ENCODE measurements around the gene EDN3. TPM values are rescaled to one million over a fixed set of nuclear protein-coding genes. Genes with fewer than 3 reads are reported as not detected.

Gene EDN3
- total RNA-seq, 1 experiment from 2014 or later = not detected

- Histone ChIP-seq H3K9me3 (ENCODE audit: insufficient read depth, low read depth) (no peaks in the 10 kb centered on the region), H3K4me3 (no peak overlapping the region), H2AFZ (no peak overlapping the region), H3K27ac (no peak overlapping the region), H3F3A (ENCODE audit: insufficient read depth, low read depth) (no peaks in the 10 kb centered on the region), H3K27me3 (ENCODE audit: insufficient read depth, low read depth) (peaks cover 87% of the 10 kb centered on the region), H3K36me3 (ENCODE audit: low read depth) (no peaks in the 10 kb centered on the region), H4K20me1 (ENCODE audit: insufficient read depth) (no peaks in the 10 kb centered on the region), H3K79me2 (ENCODE audit: low read depth) (no peaks in the 10 kb centered on the region), H3K9me2 (ENCODE audit: insufficient read depth) (no peaks in the 10 kb centered on the region), H3K4me1 (replicated peaks; ENCODE audit: insufficient read depth) (no peaks in the 10 kb centered on the region), H3K4me2 (no peak overlapping the region)
- no peak for TF ChIP-seq EZH2 (IDR thresholded peaks at IDR 0.05; ENCODE audit: low read depth)
- no peak for TF ChIP-seq CTCF (conservative IDR thresholded peaks at IDR 0.05)
- no TSS peak for BruUV-seq (replicated peaks)
- DNase-seq = no peak
- intact Hi-C loops (cut with micrococcal nuclease; ENCODE audit: unreplicated experiment) = no loop called here
- POLR2A ChIA-PET (ENCODE audit: unreplicated experiment) = no interaction called here
- CTCF ChIA-PET = no interaction called here
These were observed 10.4 kb upstream of the EDN3 start for GRCh38 chr20:59289994-59290393.

- DNase-seq = no peak
- Histone ChIP-seq H3K27me3 (ENCODE audit: insufficient read depth, low read depth) (peaks cover 92% of the 10 kb centered on the region), H3K9me2 (ENCODE audit: insufficient read depth) (no peaks in the 10 kb centered on the region), H3F3A (ENCODE audit: insufficient read depth, low read depth) (no peaks in the 10 kb centered on the region), H3K4me2 (no peak overlapping the region), H3K36me3 (ENCODE audit: low read depth) (no peaks in the 10 kb centered on the region), H4K20me1 (ENCODE audit: insufficient read depth) (no peaks in the 10 kb centered on the region), H2AFZ (no peak overlapping the region), H3K4me1 (replicated peaks; ENCODE audit: insufficient read depth) (no peaks in the 10 kb centered on the region), H3K4me3 (no peak overlapping the region), H3K9me3 (ENCODE audit: insufficient read depth, low read depth) (no peaks in the 10 kb centered on the region), H3K79me2 (ENCODE audit: low read depth) (no peaks in the 10 kb centered on the region), H3K27ac (no peak overlapping the region)
- intact Hi-C loops (cut with micrococcal nuclease; ENCODE audit: unreplicated experiment) = no loop called here
- ChIA-PET POLR2A (ENCODE audit: unreplicated experiment) (no interaction called here), CTCF (no interaction called here)
- no peak for TF ChIP-seq CTCF (conservative IDR thresholded peaks at IDR 0.05)
- TF ChIP-seq EZH2 (IDR thresholded peaks at IDR 0.05; ENCODE audit: low read depth) = no peak
- BruUV-seq (replicated peaks) = no TSS peak
These were observed 8.5 kb upstream of the EDN3 start for GRCh38 chr20:59291740-59292383.

GRCh38 chr20:59295531-59295930 lies 4.9 kb upstream of the EDN3 start:
- Histone ChIP-seq H3K27me3 (ENCODE audit: insufficient read depth, low read depth) (peaks cover 93% of the 10 kb centered on the region), H2AFZ (no peak overlapping the region), H3K4me2 (no peak overlapping the region), H3K79me2 (ENCODE audit: low read depth) (no peaks in the 10 kb centered on the region), H4K20me1 (ENCODE audit: insufficient read depth) (no peaks in the 10 kb centered on the region), H3K9me2 (ENCODE audit: insufficient read depth) (no peaks in the 10 kb centered on the region), H3F3A (ENCODE audit: insufficient read depth, low read depth) (no peaks in the 10 kb centered on the region), H3K27ac (no peak overlapping the region), H3K36me3 (ENCODE audit: low read depth) (no peaks in the 10 kb centered on the region), H3K9me3 (ENCODE audit: insufficient read depth, low read depth) (no peaks in the 10 kb centered on the region), H3K4me3 (no peak overlapping the region), H3K4me1 (replicated peaks; ENCODE audit: insufficient read depth) (no peaks in the 10 kb centered on the region)
- intact Hi-C loops (cut with micrococcal nuclease; ENCODE audit: unreplicated experiment) = no loop called here
- no TSS peak for BruUV-seq (replicated peaks)
- POLR2A ChIA-PET (ENCODE audit: unreplicated experiment) = no interaction called here
- CTCF ChIA-PET = no interaction called here
- no peak for TF ChIP-seq EZH2 (IDR thresholded peaks at IDR 0.05; ENCODE audit: low read depth)
- no peak for TF ChIP-seq CTCF (conservative IDR thresholded peaks at IDR 0.05)
- DNase-seq = no peak

All from PC-9 (cell line).